Left ventricle myocardium inferior (tissue), 1 donor: ENCODE measurements around the gene TRIM37. TPM values are rescaled to one million over a fixed set of nuclear protein-coding genes. Genes with fewer than 3 reads are reported as not detected.
"Not testable (repeated sequence)": the region's sequence is repeated elsewhere in the genome, so short reads cannot be mapped to it uniquely, and the experiment has no call there.

Source experiments
- DNase-seq: peaks from one replicate; pipeline ENCODE4 v3.0.0-alpha.2; 2020
- H3K27ac ChIP-seq: fragments of 200-600 bp; replicated peaks from 2 replicates; pipeline ENCODE4 v1.8.0; 2021
- H3K27me3 ChIP-seq: fragments of 200-600 bp; 2 replicates; pipeline ENCODE4 v1.8.0; 2021; ENCODE audit warnings: low read depth
- H3K36me3 ChIP-seq: fragments of 200-600 bp; 2 replicates; pipeline ENCODE4 v1.8.0; 2021
- H3K4me1 ChIP-seq: fragments of 200-600 bp; 2 replicates; pipeline ENCODE4 v1.8.0; 2021
- H3K4me3 ChIP-seq: fragments of 200-600 bp; 2 replicates; pipeline ENCODE4 v1.8.0; 2021; ENCODE audit warnings: mild to moderate bottlenecking, moderate library complexity
- H3K9me3 ChIP-seq: fragments of 200-600 bp; replicated peaks from 2 replicates; pipeline ENCODE4 v1.8.0; 2021
- CTCF ChIP-seq: fragments of 200-600 bp; IDR thresholded peaks from 2 replicates; pipeline ENCODE4 v1.8.0; 2021; ENCODE audit warnings: antibody characterized with exemption, mild to moderate bottlenecking, borderline replicate concordance
- intact Hi-C: fragments of 100-400 bp; cut with micrococcal nuclease; formaldehyde crosslinking; loops from one replicate; pipeline ENCODE4 v1.11.0; 2022
- total RNA-seq: library from RNA; stranded (reverse); fragmentation: NEBNext Ultra II Directional; extraction: Animal tissue kit (Norgen Biotek cat#: 25700); gene quantifications from one replicate; pipeline ENCODE4 v1.2.1, GENCODE V29; 2021
- donor health status: DM: no; HTN: yes; CAD: no; lungs with severe emphysema.

Gene TRIM37
- total RNA-seq, 1 donor from 2014 or later = 20.9 TPM

GRCh38 chr17:59097876-59098275, 8.8 kb downstream of the TRIM37 start:
- Histone ChIP-seq H3K27ac (no peak overlapping the region), H3K27me3 (no peaks in the 10 kb centered on the region), H3K36me3 (peaks cover 19% of the 10 kb centered on the region), H3K9me3 (peaks cover 6% of the 10 kb centered on the region), H3K4me1 (peaks cover 19% of the 10 kb centered on the region), H3K4me3 (no peak overlapping the region)
- no peak for TF ChIP-seq CTCF
- intact Hi-C loops = no loop called here
- DNase-seq = no peak

GRCh38 chr17:59094861-59095530, 11.7 kb downstream of the TRIM37 start:
- Histone ChIP-seq H3K27ac (peak overlapping the region; percentile 70), H3K9me3 (peaks cover 6% of the 10 kb centered on the region), H3K4me1 (peaks cover 22% of the 10 kb centered on the region), H3K4me3 (no peak overlapping the region), H3K36me3 (peaks cover 12% of the 10 kb centered on the region), H3K27me3 (no peaks in the 10 kb centered on the region)
- TF ChIP-seq CTCF = no peak
- no peak for DNase-seq
- intact Hi-C loops = no loop called here

GRCh38 chr17:59093702-59094231, 12.9 kb downstream of the TRIM37 start:
- TF ChIP-seq CTCF = no peak
- H3K9me3 ChIP-seq = peaks cover 6% of the 10 kb centered on the region
- peak overlapping the region; percentile 42 for H3K4me3 ChIP-seq
- peak; percentile 41 for DNase-seq
- H3K27ac ChIP-seq = peak overlapping the region; percentile 70
- H3K4me1 ChIP-seq = peaks cover 22% of the 10 kb centered on the region
- H3K36me3 ChIP-seq = peaks cover 13% of the 10 kb centered on the region
- intact Hi-C loops = no loop called here
- no peaks in the 10 kb centered on the region for H3K27me3 ChIP-seq

GRCh38 chr17:59093145-59093701, 13.5 kb downstream of the TRIM37 start:
- intact Hi-C loops = no loop called here
- Histone ChIP-seq H3K27me3 (no peaks in the 10 kb centered on the region), H3K4me3 (peak overlapping the region; percentile 42), H3K36me3 (peaks cover 17% of the 10 kb centered on the region), H3K27ac (peak overlapping the region; percentile 70), H3K9me3 (peaks cover 6% of the 10 kb centered on the region), H3K4me1 (peaks cover 22% of the 10 kb centered on the region)
- no peak for TF ChIP-seq CTCF
- DNase-seq = no peak

GRCh38 chr17:59090593-59090992, 16.1 kb downstream of the TRIM37 start:
- H3K27me3 ChIP-seq, H3K9me3 ChIP-seq, DNase-seq, H3K4me3 ChIP-seq, H3K27ac ChIP-seq, intact Hi-C loops: not testable (repeated sequence)
- Histone ChIP-seq H3K4me1 (peaks cover 22% of the 10 kb centered on the region), H3K36me3 (peaks cover 34% of the 10 kb centered on the region)

GRCh38 chr17:59084154-59084553, 22.5 kb downstream of the TRIM37 start:
- Histone ChIP-seq H3K9me3 (no peaks in the 10 kb centered on the region), H3K4me3 (no peak overlapping the region), H3K27ac (no peak overlapping the region), H3K27me3 (no peaks in the 10 kb centered on the region), H3K36me3 (peaks cover 56% of the 10 kb centered on the region), H3K4me1 (no peaks in the 10 kb centered on the region)
- TF ChIP-seq CTCF = no peak
- DNase-seq = no peak
- intact Hi-C loops = no loop called here
